ENCODE results near the gene FSTL3. TPM values are rescaled to one million over a fixed set of nuclear protein-coding genes. Genes with fewer than 3 reads are reported as not detected.

FSTL3 gene
- total RNA-seq, 1 experiment from 2014 or later, result 40.9 TPM

- no peaks in the 10 kb centered on the region for H3K9me2 ChIP-seq (ENCODE audit: insufficient read depth)
- no TSS peak for BruUV-seq (replicated peaks)
- H3K4me3 ChIP-seq, result no peak overlapping the region
- peaks cover under 1% of the 10 kb centered on the region; the same call in 1 of the 2 replicates for H3F3A ChIP-seq (ENCODE audit: insufficient read depth, low read depth)
- no peaks in the 10 kb centered on the region for H3K9me3 ChIP-seq (ENCODE audit: insufficient read depth, low read depth)
- H3K27me3 ChIP-seq (ENCODE audit: insufficient read depth, low read depth), result 0 out of 2 replicates have a peak, but pooled peaks cover 7% of the 10 kb centered on the region
- CTCF ChIA-PET, result no interaction called here
- no peak overlapping the region for H3K4me2 ChIP-seq
- TF ChIP-seq CTCF (conservative IDR thresholded peaks at IDR 0.05) (no peak), EZH2 (IDR thresholded peaks at IDR 0.05; ENCODE audit: low read depth) (no peak)
- H4K20me1 ChIP-seq (ENCODE audit: insufficient read depth), result no peaks in the 10 kb centered on the region
- H3K4me1 ChIP-seq (replicated peaks; ENCODE audit: insufficient read depth), result no peaks in the 10 kb centered on the region
- no peak for DNase-seq
- POLR2A ChIA-PET (ENCODE audit: unreplicated experiment), result no interaction called here
- H2AFZ ChIP-seq, result no peak overlapping the region
- H3K27ac ChIP-seq, result no peak overlapping the region
- no peaks in the 10 kb centered on the region for H3K79me2 ChIP-seq (ENCODE audit: low read depth)
- intact Hi-C loops (cut with micrococcal nuclease; ENCODE audit: unreplicated experiment), result no loop called here
- H3K36me3 ChIP-seq (ENCODE audit: low read depth), result no peaks in the 10 kb centered on the region
These were observed 10.6 kb downstream of the FSTL3 start for GRCh38 chr19:686589-687297.

DNA sequence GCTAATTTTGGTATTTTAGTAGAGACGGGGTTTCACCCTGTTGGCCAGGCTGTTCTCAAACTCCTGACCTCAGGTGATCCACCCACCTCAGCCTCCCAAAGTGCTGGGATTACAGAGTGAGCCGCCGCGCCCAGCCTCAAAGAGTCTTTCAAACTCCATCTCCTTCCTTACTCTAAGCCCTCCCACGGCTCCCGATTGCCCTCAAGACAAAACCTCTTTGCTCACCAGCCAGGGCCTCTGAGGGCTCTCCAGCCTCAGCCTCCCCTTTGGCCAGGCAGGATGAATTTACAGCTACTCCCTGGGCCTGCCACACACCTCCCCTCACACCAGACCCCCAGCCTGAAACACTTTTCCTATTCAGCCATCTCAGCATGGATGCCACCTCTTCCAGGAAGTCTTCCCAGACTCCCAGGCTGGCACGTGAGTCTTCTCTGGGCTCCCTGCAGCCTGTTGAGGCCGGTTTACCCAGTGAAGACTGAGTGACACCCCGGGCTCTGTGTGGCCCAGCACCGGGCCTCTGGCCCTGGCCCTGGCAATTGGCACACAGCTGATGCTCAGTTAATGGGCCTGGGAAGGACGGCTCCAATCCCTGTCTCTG, 11.5 kb downstream of the FSTL3 start:
- H3K4me2 ChIP-seq, result no peak overlapping the region
- no peak overlapping the region for H2AFZ ChIP-seq
- CTCF ChIA-PET, result no interaction called here
- no peaks in the 10 kb centered on the region for H3K79me2 ChIP-seq (ENCODE audit: low read depth)
- H3K27ac ChIP-seq, result no peak overlapping the region
- TF ChIP-seq EZH2 (IDR thresholded peaks at IDR 0.05; ENCODE audit: low read depth) (no peak), CTCF (conservative IDR thresholded peaks at IDR 0.05) (no peak)
- H3K4me3 ChIP-seq, result no peak overlapping the region
- no TSS peak for BruUV-seq (replicated peaks)
- H3K4me1 ChIP-seq (replicated peaks; ENCODE audit: insufficient read depth), result no peaks in the 10 kb centered on the region
- no peaks in the 10 kb centered on the region for H3F3A ChIP-seq (ENCODE audit: insufficient read depth, low read depth)
- H3K9me2 ChIP-seq (ENCODE audit: insufficient read depth), result no peaks in the 10 kb centered on the region
- no peak for DNase-seq
- H4K20me1 ChIP-seq (ENCODE audit: insufficient read depth), result no peaks in the 10 kb centered on the region
- no peaks in the 10 kb centered on the region for H3K9me3 ChIP-seq (ENCODE audit: insufficient read depth, low read depth)
- H3K36me3 ChIP-seq (ENCODE audit: low read depth), result no peaks in the 10 kb centered on the region
- POLR2A ChIA-PET (ENCODE audit: unreplicated experiment), result no interaction called here
- intact Hi-C loops (cut with micrococcal nuclease; ENCODE audit: unreplicated experiment), result no loop called here
- 0 out of 2 replicates have a peak, but pooled peaks cover 7% of the 10 kb centered on the region for H3K27me3 ChIP-seq (ENCODE audit: insufficient read depth, low read depth)

DNA sequence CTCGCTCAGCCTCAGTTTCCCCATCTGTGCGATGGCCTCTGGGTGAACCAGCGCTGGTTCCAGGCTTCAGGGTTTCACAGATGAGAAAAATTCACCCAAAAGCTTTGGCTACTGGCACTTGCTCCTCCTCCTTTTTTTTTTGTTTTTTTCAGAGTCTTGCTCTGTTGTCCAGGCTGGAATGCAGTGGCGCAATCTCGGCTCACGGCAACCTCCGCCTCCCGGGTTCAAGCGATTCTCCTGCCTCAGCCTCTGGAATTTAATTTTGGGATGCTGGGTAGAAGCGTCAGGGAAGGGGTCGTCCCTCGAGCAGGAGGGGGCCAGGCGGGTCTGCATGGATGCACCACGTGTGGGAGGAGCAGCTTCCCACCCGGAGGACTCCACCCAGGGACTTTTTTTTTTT, 12.0 kb downstream of the FSTL3 start:
- TF ChIP-seq EZH2 (IDR thresholded peaks at IDR 0.05; ENCODE audit: low read depth), result no peak
- no peak for TF ChIP-seq CTCF (conservative IDR thresholded peaks at IDR 0.05)
- Histone ChIP-seq H3K4me2 (no peak overlapping the region), H3K9me3 (ENCODE audit: insufficient read depth, low read depth) (no peaks in the 10 kb centered on the region), H3K79me2 (ENCODE audit: low read depth) (no peaks in the 10 kb centered on the region), H3K27ac (no peak overlapping the region), H3K9me2 (ENCODE audit: insufficient read depth) (no peaks in the 10 kb centered on the region), H3K36me3 (ENCODE audit: low read depth) (no peaks in the 10 kb centered on the region), H3F3A (ENCODE audit: insufficient read depth, low read depth) (no peaks in the 10 kb centered on the region), H4K20me1 (ENCODE audit: insufficient read depth) (no peaks in the 10 kb centered on the region), H2AFZ (no peak overlapping the region), H3K27me3 (ENCODE audit: insufficient read depth, low read depth) (0 out of 2 replicates have a peak, but pooled peaks cover 7% of the 10 kb centered on the region), H3K4me3 (no peak overlapping the region), H3K4me1 (replicated peaks; ENCODE audit: insufficient read depth) (no peaks in the 10 kb centered on the region)
- ChIA-PET POLR2A (ENCODE audit: unreplicated experiment) (no interaction called here), CTCF (no interaction called here)
- no TSS peak for BruUV-seq (replicated peaks)
- no peak for DNase-seq
- intact Hi-C loops (cut with micrococcal nuclease; ENCODE audit: unreplicated experiment), result no loop called here

Measured in PC-9 (cell line).